Spleen (tissue), 11 donors: ENCODE results near the gene LAMTOR4. TPM values are rescaled to one million over a fixed set of nuclear protein-coding genes. Genes with fewer than 3 reads are reported as not detected.

Experiments
- DNase-seq: peaks from one replicate; pipeline ENCODE4 v3.0.0-alpha.2; 2020
- H3K27ac ChIP-seq, 8 donors: fragments of 200-600 bp; sonication (generic) in 7 of 8; 1 replicate in 4 of 8; 2 replicates in 4 of 8; pipeline versions ENCODE4 v1.5.0 to v1.8.0; 2016 to 2021; ENCODE audit warnings: inconsistent platforms in 4 of 8, mild to moderate bottlenecking in 4 of 8, moderate library complexity in 1 of 8
- H3K27me3 ChIP-seq, 7 donors: fragments of 200-600 bp; sonication (generic) in 6 of 7; replicated peaks in 1 of 7; 1 replicate in 4 of 7; 2 replicates in 3 of 7; pipeline versions ENCODE4 v1.5.0 to v1.8.0; 2016 to 2021; ENCODE audit warnings: inconsistent platforms in 3 of 7, mild to moderate bottlenecking in 1 of 7
- H3K36me3 ChIP-seq, 6 donors: fragments of 200-600 bp; sonication (generic) in 5 of 6; 1 replicate in 4 of 6; 2 replicates in 2 of 6; pipeline versions ENCODE4 v1.5.0 to v1.8.0; 2016 to 2021; ENCODE audit warnings: inconsistent platforms in 2 of 6
- H3K4me1 ChIP-seq, 6 donors: fragments of 200-600 bp; sonication (generic) in 5 of 6; 1 replicate in 3 of 6; 2 replicates in 3 of 6; pipeline versions ENCODE4 v1.5.0 to v1.8.0; 2016 to 2021; ENCODE audit warnings: inconsistent platforms in 3 of 6
- H3K4me3 ChIP-seq, 8 donors: fragments of 200-600 bp; sonication (generic) in 7 of 8; 1 replicate in 4 of 8; 2 replicates in 4 of 8; pipeline versions ENCODE4 v1.5.0 to v1.8.0; 2016 to 2021; ENCODE audit warnings: inconsistent platforms in 4 of 8, mild to moderate bottlenecking in 4 of 8, moderate library complexity in 2 of 8
- H3K9me3 ChIP-seq, 8 donors: fragments of 200-600 bp; sonication (generic) in 7 of 8; 1 replicate in 4 of 8; 2 replicates in 4 of 8; pipeline versions ENCODE4 v1.5.0 to v1.8.0; 2016 to 2021; ENCODE audit warnings: inconsistent platforms in 4 of 8
- CTCF ChIP-seq, 11 experiments: fragments of 200-600 bp in 7 of 11; fragments of 450-650 bp in 4 of 11; sonication (generic) in 4 of 11; IDR thresholded peaks in 8 of 11; conservative IDR thresholded peaks in 3 of 11; 1 replicate in 7 of 11; 2 replicates in 4 of 11; pipeline versions ENCODE4 v1.4.0 to v1.8.0; 2016 to 2021; ENCODE audit warnings: antibody characterized with exemption in 11 of 11, inconsistent platforms in 4 of 11, mild to moderate bottlenecking in 1 of 11
- POLR2A ChIP-seq, 3 donors: fragments of 450-650 bp; IDR thresholded peaks; one replicate each; pipeline ENCODE4 v1.5.1; 2017; ENCODE audit warnings: antibody characterized with exemption in 3 of 3, mild to moderate bottlenecking in 1 of 3
- POLR2AphosphoS5 ChIP-seq, 3 donors: sonication (generic); formaldehyde crosslinking; IDR thresholded peaks; one replicate each; pipeline ENCODE4 v1.5.1; 2017; ENCODE audit warnings: antibody characterized with exemption in 3 of 3
- WGBS, 5 donors: extraction: QIAGEN DNeasy Blood & Tissue Kit in 3 of 5; methylation state at CpG; one replicate each; pipeline versions ENCODE4 v1.1.5 to v1.1.7; 2013 to 2018; 5-methylcytosine and 5-hydroxymethylcytosine counted together
- intact Hi-C: fragments of 100-400 bp; cut with DNase I; formaldehyde crosslinking; loops from one replicate; pipeline ENCODE4 v1.15.0; 2023; ENCODE audit warnings: low total_unique reads
- polyA plus RNA-seq, 3 donors: library from polyadenylated mRNA; stranded (reverse); fragments of 200-250 nt; gene quantifications; one replicate each; pipeline ENCODE4 v1.2.1, GENCODE V29; 2013
- total RNA-seq, 7 donors: library from RNA; depleted of rRNA in 3 of 7; stranded (reverse); fragments of >200 nt in 3 of 7; fragmentation: NEBNext Ultra II Directional in 4 of 7; extraction: Animal tissue kit (Norgen Biotek cat#: 25700) in 4 of 7; gene quantifications; one replicate each; pipeline versions ENCODE4 v1.1.0 to v1.2.1, GENCODE V29; 2016 to 2021
- donor health status: healthy with polysubstance abuse.
- donor health status: DM: no; HTN: no; CAD: no; lungs with moderate emphysema.
- donor health status: DM: no; HTN: no; CAD: no.
- donor health status: Bipolar disorder and iron deficiency.
- donor health status: healthy.
- donor health status: DM: no; HTN: no; CAD: no.
- donor health status: DM: yes; HTN: yes; CAD: no.

LAMTOR4 gene
- total and polyA plus RNA-seq, 10 donors: 152 to 709 (median 271) TPM

GRCh38 chr7:100126239-100126930 lies 22.3 kb upstream of the LAMTOR4 start:
- intact Hi-C loops: loop anchor here (5.0 kb wide), 1 partner anchor 44 kb away; the partner anchor contains the start of gene ZNF3
- Histone ChIP-seq H3K4me3 (peak overlapping the region; percentile 64 to 89 (median 83)), H3K4me1 (peaks cover 25 to 76% (median 52%) of the 10 kb centered on the region in 6 donors), H3K27me3 (no peaks in the 10 kb centered on the region), H3K36me3 (peaks cover 0 to 29% (median 0%) of the 10 kb centered on the region in 6 donors), H3K27ac (peak overlapping the region; percentile 91 to 99 (median 96)), H3K9me3 (no peaks in the 10 kb centered on the region)
- no peak for DNase-seq
- 12 to 16% (median 15%) methylated on average over 29 of the region's 29 CpGs for WGBS, 5 donors
- TF ChIP-seq CTCF (IDR thresholded peaks at IDR 0.05 in 8 of 11, conservative IDR thresholded peaks at IDR 0.05 in 3 of 11): no peak
- no peak for TF ChIP-seq POLR2AphosphoS5 (IDR thresholded peaks at IDR 0.05)
- TF ChIP-seq POLR2A (IDR thresholded peaks at IDR 0.05): no peak

GRCh38 chr7:100126931-100127865 lies 21.5 kb upstream of the LAMTOR4 start, which contains the start of gene MBLAC1:
Gene MBLAC1 (plus strand): TSS chr7:100126967. CDS start chr7:100127396, 429 bp downstream.
- H3K27ac ChIP-seq: peak within 1 kb of the TSS; percentile 91 to 99 (median 96)
- intact Hi-C loops: loop anchor here (5.0 kb wide), 1 partner anchor 45 kb away; the partner anchor contains the start of gene ZNF3
- peak; percentile 96 for DNase-seq
- peak within 1 kb of the TSS; percentile 64 to 89 (median 83) for H3K4me3 ChIP-seq
- peaks cover 0 to 28% (median 0%) of the 10 kb centered on the region in 6 donors for H3K36me3 ChIP-seq
- 0 to 1% (median 0%) methylated on average over 34 to 85 of the region's 85 CpGs for WGBS, 5 donors
- H3K4me1 ChIP-seq: peaks cover 25 to 76% (median 53%) of the 10 kb centered on the region in 6 donors
- no peaks in the 10 kb centered on the region for H3K27me3 ChIP-seq
- TF ChIP-seq POLR2AphosphoS5 (IDR thresholded peaks at IDR 0.05) (peak; percentile 86 to 94 (median 91)), CTCF (IDR thresholded peaks at IDR 0.05 in 8 of 11, conservative IDR thresholded peaks at IDR 0.05 in 3 of 11) (peak in 1 of 11 experiments; percentile 5), POLR2A (IDR thresholded peaks at IDR 0.05) (peak in 1 of 3 donors; percentile 45)
- H3K9me3 ChIP-seq: no peaks in the 10 kb centered on the region

DNA sequence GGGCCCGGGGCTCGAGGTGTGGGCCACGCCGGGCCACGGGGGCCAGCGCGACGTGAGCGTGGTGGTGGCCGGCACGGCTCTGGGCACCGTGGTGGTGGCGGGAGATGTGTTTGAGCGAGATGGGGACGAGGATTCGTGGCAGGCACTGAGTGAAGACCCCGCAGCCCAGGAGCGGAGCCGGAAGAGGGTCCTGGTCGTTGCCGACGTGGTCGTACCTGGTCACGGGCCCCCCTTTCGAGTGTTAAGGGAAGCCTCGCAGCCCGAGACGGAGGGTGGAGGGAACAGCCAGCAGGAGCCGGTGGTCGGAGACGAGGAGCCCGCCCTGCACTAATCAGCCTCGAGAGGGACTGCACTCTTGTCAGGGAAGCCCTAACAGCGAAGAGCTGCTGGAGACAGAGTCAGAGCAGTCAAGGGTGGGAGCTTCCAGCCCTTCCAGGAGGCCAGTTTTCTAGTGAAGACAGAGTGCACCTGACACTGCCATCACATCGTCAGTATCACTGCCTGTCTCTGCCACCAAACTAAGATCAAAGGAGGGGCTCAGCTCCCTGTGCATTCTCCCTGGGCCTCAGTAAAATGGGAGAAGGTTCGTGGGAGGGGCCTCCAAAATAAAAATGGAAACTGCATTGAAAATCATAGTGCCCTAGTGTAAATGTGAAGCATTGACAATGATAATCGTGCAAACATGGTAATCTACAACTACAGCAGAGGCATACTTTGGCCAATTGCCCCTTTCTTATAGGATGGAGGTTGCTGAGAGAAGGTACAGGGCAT lies 20.7 kb upstream of the LAMTOR4 start:
- TF ChIP-seq POLR2A (IDR thresholded peaks at IDR 0.05) (no peak), POLR2AphosphoS5 (IDR thresholded peaks at IDR 0.05) (no peak), CTCF (IDR thresholded peaks at IDR 0.05 in 8 of 11, conservative IDR thresholded peaks at IDR 0.05 in 3 of 11) (no peak)
- Histone ChIP-seq H3K9me3 (no peaks in the 10 kb centered on the region), H3K4me3 (peak overlapping the region; percentile 64 to 89 (median 83)), H3K27me3 (no peaks in the 10 kb centered on the region), H3K36me3 (peaks cover 0 to 19% (median 0%) of the 10 kb centered on the region in 6 donors), H3K4me1 (peaks cover 25 to 75% (median 50%) of the 10 kb centered on the region in 6 donors), H3K27ac (peak overlapping the region; percentile 91 to 99 (median 96))
- 3 to 5% (median 5%) methylated on average over 27 to 37 of the region's 37 CpGs for whole genome bisulfite sequencing, 5 donors
- intact Hi-C loops: loop anchor here (5.0 kb wide), 1 partner anchor 46 kb away; the partner anchor contains the start of gene ZNF3
- no peak for DNase-seq
